Gastroesophageal sphincter (tissue), 4 donors: ENCODE results near the gene KREMEN1. TPM values are rescaled to one million over a fixed set of nuclear protein-coding genes. Genes with fewer than 3 reads are reported as not detected.

Experiments
- ATAC-seq: fragments of 150-250 bp; one replicate; pipeline ENCODE4 v1.9.1; 2016; ENCODE audit warnings: mild to moderate bottlenecking, moderate library complexity
- H3K27ac ChIP-seq, 4 donors: fragments of 200-600 bp; sonication (generic) in 3 of 4; 1 replicate in 3 of 4; 2 replicates in 1 of 4; pipeline ENCODE4 v1.5.1; 2016 to 2019
- H3K27me3 ChIP-seq: fragments of 200-600 bp; sonication (generic); one replicate; pipeline ENCODE4 v1.5.1; 2019
- H3K36me3 ChIP-seq, 2 donors: fragments of 200-600 bp; sonication (generic); one replicate each; pipeline ENCODE4 v1.5.1; 2019; ENCODE audit warnings: control low read depth in 1 of 2
- H3K4me1 ChIP-seq, 3 donors: fragments of 200-600 bp; sonication (generic); 1 replicate in 2 of 3; 2 replicates in 1 of 3; pipeline ENCODE4 v1.5.1; 2016 to 2019; ENCODE audit warnings: control low read depth in 2 of 3
- H3K4me3 ChIP-seq, 2 donors: fragments of 200-600 bp; sonication (generic); one replicate each; pipeline ENCODE4 v1.5.1; 2019; ENCODE audit warnings: mild to moderate bottlenecking in 1 of 2, moderate library complexity in 1 of 2
- H3K9me3 ChIP-seq, 3 donors: fragments of 200-600 bp; sonication (generic); one replicate each; pipeline ENCODE4 v1.5.1; 2017 to 2019; ENCODE audit warnings: control low read depth in 2 of 3
- CTCF ChIP-seq, 4 experiments: fragments of 200-600 bp in 2 of 4; fragments of 450-650 bp in 2 of 4; sonication (generic) in 1 of 4; IDR thresholded peaks; one replicate each; pipeline ENCODE4 v1.5.1; 2017 to 2019; ENCODE audit warnings: antibody characterized with exemption in 4 of 4, mild to moderate bottlenecking in 2 of 4, moderate library complexity in 2 of 4
- EP300 ChIP-seq: sonication (generic); formaldehyde crosslinking; IDR thresholded peaks from one replicate; pipeline ENCODE4 v1.6.1; 2017; ENCODE audit warnings: antibody characterized with exemption, mild to moderate bottlenecking
- POLR2A ChIP-seq, 2 donors: fragments of 450-650 bp; IDR thresholded peaks; one replicate each; pipeline ENCODE4 v1.6.1; 2017; ENCODE audit warnings: antibody characterized with exemption in 2 of 2, mild to moderate bottlenecking in 2 of 2, moderate library complexity in 1 of 2
- POLR2AphosphoS5 ChIP-seq: sonication (generic); formaldehyde crosslinking; IDR thresholded peaks from one replicate; pipeline ENCODE4 v1.6.1; 2017; ENCODE audit warnings: antibody characterized with exemption
- WGBS, 2 donors: methylation state at CpG; one replicate each; pipeline ENCODE4 v1.1.5; 2018; ENCODE audit warnings: low coverage in 1 of 2; 5-methylcytosine and 5-hydroxymethylcytosine counted together
- total RNA-seq, 4 donors: library from RNA; depleted of rRNA; stranded (reverse); fragments of >200 nt; gene quantifications; one replicate each; pipeline ENCODE4 v1.1.0, GENCODE V29; 2016

The KREMEN1 gene
- total RNA-seq, 4 donors from 2014 or later, result 7.5 to 17.4 (median 10.8) TPM

- 15 to 26% methylated on average over 6 to 8 of the region's 9 CpGs for WGBS, 2 donors
- Histone ChIP-seq H3K4me3 (no peak overlapping the region), H3K36me3 (peaks cover 0 to 26% of the 10 kb centered on the region in 2 donors), H3K27me3 (no peaks in the 10 kb centered on the region), H3K4me1 (peaks cover 0 to 34% (median 0%) of the 10 kb centered on the region in 3 donors), H3K9me3 (no peaks in the 10 kb centered on the region), H3K27ac (no peak overlapping the region)
- TF ChIP-seq POLR2AphosphoS5, result no peak
- no peak for TF ChIP-seq POLR2A (IDR thresholded peaks at IDR 0.05)
- no peak for TF ChIP-seq EP300
- peak; percentile 95 to 99 (median 96) for TF ChIP-seq CTCF (IDR thresholded peaks at IDR 0.05)
- peak; percentile 78 for ATAC-seq
These were observed 32.2 kb upstream of the KREMEN1 start for GRCh38 chr22:29040385-29041275.

- 18 to 51% methylated on average over 2 of the region's 2 CpGs for WGBS, 2 donors
- Histone ChIP-seq H3K9me3 (no peaks in the 10 kb centered on the region), H3K4me1 (peaks cover 0 to 34% (median 0%) of the 10 kb centered on the region in 3 donors), H3K4me3 (no peak overlapping the region), H3K27ac (no peak overlapping the region), H3K27me3 (no peaks in the 10 kb centered on the region), H3K36me3 (peaks cover 0 to 34% of the 10 kb centered on the region in 2 donors)
- no peak for ATAC-seq
- no peak for TF ChIP-seq CTCF (IDR thresholded peaks at IDR 0.05)
- no peak for TF ChIP-seq POLR2A (IDR thresholded peaks at IDR 0.05)
- no peak for TF ChIP-seq POLR2AphosphoS5
- no peak for TF ChIP-seq EP300
These were observed 31.4 kb upstream of the KREMEN1 start for GRCh38 chr22:29041408-29041807.

- WGBS, 2 donors, result 53 to 82% methylated on average over 5 to 6 of the region's 7 CpGs
- Histone ChIP-seq H3K27me3 (no peaks in the 10 kb centered on the region), H3K36me3 (peaks cover 0 to 61% of the 10 kb centered on the region in 2 donors), H3K4me3 (no peak overlapping the region), H3K4me1 (peaks cover 0 to 28% (median 0%) of the 10 kb centered on the region in 3 donors), H3K9me3 (no peaks in the 10 kb centered on the region), H3K27ac (peak overlapping the region in 3 of 4 donors; percentile 32 to 62 (median 45))
- no peak for ATAC-seq
- TF ChIP-seq CTCF (IDR thresholded peaks at IDR 0.05) (no peak), EP300 (no peak), POLR2A (IDR thresholded peaks at IDR 0.05) (no peak), POLR2AphosphoS5 (no peak)
These were observed 28.8 kb upstream of the KREMEN1 start for GRCh38 chr22:29043906-29044575.

- no peak overlapping the region for H3K4me3 ChIP-seq
- peak; percentile 42 for ATAC-seq
- 64 to 71% methylated on average over 5 to 12 of the region's 13 CpGs for WGBS, 2 donors
- peak overlapping the region in 3 of 4 donors; percentile 32 to 62 (median 45) for H3K27ac ChIP-seq
- H3K9me3 ChIP-seq, result no peaks in the 10 kb centered on the region
- peaks cover 0 to 28% (median 0%) of the 10 kb centered on the region in 3 donors for H3K4me1 ChIP-seq
- TF ChIP-seq EP300, result no peak
- no peak for TF ChIP-seq POLR2A (IDR thresholded peaks at IDR 0.05)
- TF ChIP-seq POLR2AphosphoS5, result no peak
- TF ChIP-seq CTCF (IDR thresholded peaks at IDR 0.05), result no peak
- H3K27me3 ChIP-seq, result no peaks in the 10 kb centered on the region
- peaks cover 0 to 67% of the 10 kb centered on the region in 2 donors for H3K36me3 ChIP-seq
These were observed 28.1 kb upstream of the KREMEN1 start for GRCh38 chr22:29044657-29045176.
